A549 (cell line): ENCODE data around the gene CCDC66. TPM values are rescaled to one million over a fixed set of nuclear protein-coding genes. Genes with fewer than 3 reads are reported as not detected.

Experiments
- ATAC-seq, 2 experiments: fragments of 200-7000 bp in 1 of 2; fragments of >200 bp in 1 of 2; cut with Nextera tagmentation in 1 of 2; cut with Tn5 transposase in 1 of 2; 3 replicates each; pipeline versions ENCODE4 v1.8.0 to v1.9.1; 2018 to 2020; ENCODE audit warnings: mild to moderate bottlenecking in 1 of 2, moderate library complexity in 1 of 2
- CTCF ChIA-PET: fragments of 300-600 bp; sonication (Branson Sonifier 250); formaldehyde crosslinking; extraction: SDS; loops from one replicate; lab custom pipeline; 2021; ENCODE audit warnings: antibody characterized with exemption, inconsistent platforms; lab: Yijun Ruan, JAX
- POLR2A ChIA-PET: fragments of 350-600 bp; formaldehyde crosslinking; extraction: SDS; loops from one replicate; lab custom pipeline; 2021; ENCODE audit warnings: antibody characterized with exemption, inconsistent platforms; lab: Yijun Ruan, JAX
- DNase-seq, 2 experiments: peaks; one replicate each; pipeline versions ENCODE4 v3.0.0 to v3.0.0-alpha.2; 2011 to 2016; ENCODE audit warnings: low read depth in 1 of 2, low spot score in 1 of 2
- FAIRE-seq: peaks from 2 replicates; lab custom pipeline; 2011; peaks lifted over from hg19 to GRCh38; lab: Jason Lieb, UNC
- H3K27ac ChIP-seq, 2 experiments: fragments of >200 bp; sonication (Bioruptor Twin); formaldehyde crosslinking; 3 replicates each; pipeline ENCODE4 v1.5.1; 2016 to 2017
- H3K4me1 ChIP-seq: fragments of >200 bp; sonication (Bioruptor Twin); formaldehyde crosslinking; 3 replicates; pipeline ENCODE4 v1.6.1; 2016
- H3K4me2 ChIP-seq: fragments of >200 bp; sonication (Bioruptor Twin); formaldehyde crosslinking; 3 replicates; pipeline ENCODE4 v1.6.1; 2016
- H3K4me3 ChIP-seq: fragments of >200 bp; sonication (Bioruptor Twin); formaldehyde crosslinking; 3 replicates; pipeline ENCODE4 v1.5.1; 2016
- H3K9me3 ChIP-seq: fragments of >200 bp; sonication (Bioruptor Twin); formaldehyde crosslinking; 3 replicates; pipeline ENCODE4 v1.6.1; 2016
- CBX2 ChIP-seq: fragments of 200-600 bp; sonication (generic); IDR thresholded peaks from 2 replicates; pipeline ENCODE4 v1.6.1; 2016; ENCODE audit warnings: low read depth, mild to moderate bottlenecking, borderline replicate concordance
- CEBPB ChIP-seq, 2 experiments: fragments of >200 bp in 1 of 2; sonication (Bioruptor Twin) in 1 of 2; formaldehyde crosslinking in 1 of 2; IDR thresholded peaks; 2 replicates each; pipeline ENCODE4 v1.6.1; 2012 to 2016
- CHD2 ChIP-seq: fragments of 150-350 bp; IDR thresholded peaks from 2 replicates; pipeline ENCODE4 v1.6.1; 2014; ENCODE audit warnings: low read length; ENCODE audit not compliant: partially characterized antibody
- CHD4 ChIP-seq: fragments of 200-600 bp; sonication (generic); IDR thresholded peaks from 2 replicates; pipeline ENCODE4 v1.6.1; 2016; ENCODE audit warnings: antibody characterized with exemption, mild to moderate bottlenecking, borderline replicate concordance
- CTCF ChIP-seq: fragments of >200 bp; sonication (Bioruptor Twin); formaldehyde crosslinking; IDR thresholded peaks from 3 replicates; pipeline ENCODE4 v1.5.1; 2016
- EHF ChIP-seq: fragments of 250-450 bp; sonication (Bioruptor Pico); IDR thresholded peaks from 2 replicates; pipeline ENCODE4 v1.5.0; 2020; ENCODE audit warnings: mild to moderate bottlenecking
- EP300 ChIP-seq, 2 experiments: fragments of >200 bp; sonication (Bioruptor Twin); formaldehyde crosslinking; IDR thresholded peaks; 2 replicates in 1 of 2; 3 replicates in 1 of 2; pipeline ENCODE4 v1.6.1; 2016 to 2017
- HEYL ChIP-seq: fragments of 250-450 bp; sonication (Bioruptor Pico); IDR thresholded peaks from 2 replicates; pipeline ENCODE4 v1.8.0; 2021; ENCODE audit warnings: mild to moderate bottlenecking, moderate library complexity
- HOXA7 ChIP-seq: fragments of 250-450 bp; sonication (Bioruptor Pico); IDR thresholded peaks from 2 replicates; pipeline ENCODE4 v1.5.0; 2020; ENCODE audit warnings: mild to moderate bottlenecking, moderate library complexity
- KDM5A ChIP-seq: fragments of 200-600 bp; sonication (generic); IDR thresholded peaks from 2 replicates; pipeline ENCODE4 v1.6.1; 2016; ENCODE audit warnings: antibody characterized with exemption, mild to moderate bottlenecking
- MAFK ChIP-seq: fragments of 450-650 bp; IDR thresholded peaks from 2 replicates; pipeline ENCODE4 v1.6.1; 2014; ENCODE audit not compliant: partially characterized antibody
- MAZ ChIP-seq: fragments of 150-350 bp; IDR thresholded peaks from 2 replicates; pipeline ENCODE4 v1.6.1; 2014; ENCODE audit warnings: antibody characterized with exemption, low read depth, low read length, borderline replicate concordance
- MYC ChIP-seq: IDR thresholded peaks from 2 replicates; pipeline ENCODE4 v1.6.1; 2012; ENCODE audit warnings: mild to moderate bottlenecking, inconsistent platforms, low read length, improper control_type of control experiment, borderline replicate concordance
- NFE2L2 ChIP-seq: fragments of 150-350 bp; conservative IDR thresholded peaks from 2 replicates; pipeline ENCODE4 v1.6.1; 2014; ENCODE audit warnings: low read length
- RNF2 ChIP-seq: fragments of 200-600 bp; sonication (generic); IDR thresholded peaks from 2 replicates; pipeline ENCODE4 v1.6.1; 2016; ENCODE audit warnings: low read depth, mild to moderate bottlenecking, antibody characterized with exemption, moderate library complexity, borderline replicate concordance
- TP53 ChIP-seq: fragments of 250-450 bp; sonication (Bioruptor Pico); IDR thresholded peaks from 2 replicates; pipeline ENCODE4 v1.5.0; 2021; ENCODE audit warnings: mild to moderate bottlenecking, moderate library complexity
- USF2 ChIP-seq: fragments of 450-650 bp; IDR thresholded peaks from 2 replicates; pipeline ENCODE4 v1.6.1; 2014; ENCODE audit warnings: antibody characterized with exemption
- ZSCAN20 ChIP-seq: fragments of 250-450 bp; sonication (Bioruptor Pico); IDR thresholded peaks from 2 replicates; pipeline ENCODE4 v1.8.0; 2022; ENCODE audit warnings: mild to moderate bottlenecking, moderate library complexity
- WGBS: methylation state at CpG from one replicate; pipeline ENCODE4 v1.1.6; 2017; ENCODE audit errors: missing lambda C conversion rate; 5-methylcytosine and 5-hydroxymethylcytosine counted together
- polyA plus RNA-seq, 4 experiments: library from polyadenylated mRNA; depleted of rRNA in 3 of 4; stranded (reverse); fragments of >200 nt; fragmentation: RNase III in 1 of 4; extraction: RNeasy Plus Mini Kit Qiagen cat#74134 plus additional on column Dnase treatment in 1 of 4; gene quantifications; 2 replicates in 3 of 4; 3 replicates in 1 of 4; pipeline ENCODE4 v1.2.3, GENCODE V29; 2011 to 2017
- TF ChIP-seq, protein P1 (sequence below): fragments of >200 bp; sonication (Bioruptor Twin); formaldehyde crosslinking; IDR thresholded peaks from 3 replicates; pipeline ENCODE4 v1.6.1; 2016
- TF ChIP-seq, protein P2 (sequence below): IDR thresholded peaks from 2 replicates; pipeline ENCODE4 v1.6.1; 2012; ENCODE audit warnings: low read depth, borderline replicate concordance

Gene CCDC66
- polyA plus RNA-seq, 2 of the 4 experiments (the other 2 are of a cell fraction), result 9.1 to 17.3 TPM

DNA sequence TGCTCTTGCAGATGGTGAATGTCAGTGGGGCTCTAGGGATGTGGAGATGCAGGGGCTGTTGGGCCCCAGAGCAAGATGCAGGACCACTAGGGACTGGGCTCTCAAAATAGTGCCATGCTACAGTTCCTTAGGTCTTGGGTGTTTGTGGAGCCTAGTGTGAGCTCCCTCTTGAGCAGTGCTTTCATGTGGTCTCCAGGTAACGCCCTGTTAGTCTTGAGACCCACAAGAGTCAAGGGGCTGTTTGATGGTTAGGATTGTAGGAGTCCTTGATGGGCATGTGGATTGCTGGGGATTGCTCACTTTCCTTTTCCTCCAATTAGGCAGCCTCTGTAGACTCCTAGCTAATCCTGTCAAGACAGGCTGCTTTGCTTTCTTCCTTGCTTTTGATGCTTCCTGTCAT, 56.0 kb downstream of the CCDC66 start:
- FAIRE-seq, result no peak
- Histone ChIP-seq H3K27ac (no peak overlapping the region), H3K9me3 (no peaks in the 10 kb centered on the region), H3K4me3 (no peak overlapping the region), H3K4me1 (0 out of 3 replicates have a peak, but pooled peaks cover 6% of the 10 kb centered on the region), H3K4me2 (no peak overlapping the region)
- POLR2A ChIA-PET, result no interaction called here
- no peak for DNase-seq
- TF ChIP-seq MAFK (no peak), USF2 (no peak), MAZ (no peak), RNF2 (no peak), HEYL (CRISPR knock-in tag) (no peak), EP300 (IDR thresholded peaks at IDR 0.05) (no peak), HOXA7 (CRISPR knock-in tag) (no peak), KDM5A (no peak), ZSCAN20 (CRISPR knock-in tag) (no peak), CHD4 (no peak), CHD2 (no peak), MYC (no peak), CTCF (no peak), CEBPB (IDR thresholded peaks at IDR 0.05) (no peak)
- TF ChIP-seq, protein P1, sequence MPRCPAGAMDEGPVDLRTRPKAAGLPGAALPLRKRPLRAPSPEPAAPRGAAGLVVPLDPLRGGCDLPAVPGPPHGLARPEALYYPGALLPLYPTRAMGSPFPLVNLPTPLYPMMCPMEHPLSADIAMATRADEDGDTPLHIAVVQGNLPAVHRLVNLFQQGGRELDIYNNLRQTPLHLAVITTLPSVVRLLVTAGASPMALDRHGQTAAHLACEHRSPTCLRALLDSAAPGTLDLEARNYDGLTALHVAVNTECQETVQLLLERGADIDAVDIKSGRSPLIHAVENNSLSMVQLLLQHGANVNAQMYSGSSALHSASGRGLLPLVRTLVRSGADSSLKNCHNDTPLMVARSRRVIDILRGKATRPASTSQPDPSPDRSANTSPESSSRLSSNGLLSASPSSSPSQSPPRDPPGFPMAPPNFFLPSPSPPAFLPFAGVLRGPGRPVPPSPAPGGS, result no peak
- TF ChIP-seq, protein P2, sequence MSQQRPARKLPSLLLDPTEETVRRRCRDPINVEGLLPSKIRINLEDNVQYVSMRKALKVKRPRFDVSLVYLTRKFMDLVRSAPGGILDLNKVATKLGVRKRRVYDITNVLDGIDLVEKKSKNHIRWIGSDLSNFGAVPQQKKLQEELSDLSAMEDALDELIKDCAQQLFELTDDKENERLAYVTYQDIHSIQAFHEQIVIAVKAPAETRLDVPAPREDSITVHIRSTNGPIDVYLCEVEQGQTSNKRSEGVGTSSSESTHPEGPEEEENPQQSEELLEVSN, result no peak
- CTCF ChIA-PET, result interaction anchor here (1.7 kb wide), 1 partner anchor 11 kb away, joined by 3 read pairs; no protein-coding TSS in a partner anchor
- WGBS, result no CpG with 5 or more reads among the region's 1 CpG
- no peak for ATAC-seq

GRCh38 chr3:56616478-56617006, 59.6 kb downstream of the CCDC66 start:
- Histone ChIP-seq H3K27ac (no peak overlapping the region; a peak in 1 of 6 replicates), H3K9me3 (no peaks in the 10 kb centered on the region), H3K4me2 (no peak overlapping the region), H3K4me3 (no peak overlapping the region), H3K4me1 (no peaks in the 10 kb centered on the region)
- 88% methylated on average over 2 of the region's 2 CpGs for WGBS
- POLR2A ChIA-PET, result no interaction called here
- no peak for FAIRE-seq
- CTCF ChIA-PET, result no interaction called here
- TF ChIP-seq MAZ, result no peak
- TF ChIP-seq CBX2, result no peak
- no peak for TF ChIP-seq TP53 (CRISPR knock-in tag)
- no peak for TF ChIP-seq USF2
- no peak for TF ChIP-seq MYC
- peak; percentile 95 for TF ChIP-seq MAFK
- TF ChIP-seq, protein P2, result no peak
- TF ChIP-seq EHF (CRISPR knock-in tag), result no peak
- peak; percentile 78 for TF ChIP-seq NFE2L2
- ATAC-seq, result no peak
- no peak for DNase-seq
